H9 (cell line): ENCODE results near the gene FBXO11. TPM values are rescaled to one million over a fixed set of nuclear protein-coding genes. Genes with fewer than 3 reads are reported as not detected.
A peak's percentile ranks its signal among the peaks of the same experiment; 100 is the strongest.

ENCODE experiments used
- DNase-seq: peaks from one replicate; pipeline ENCODE4 v3.0.0-alpha.2; 2017
- H2AFZ ChIP-seq: one replicate; pipeline ENCODE4 v1.6.1; 2013; ENCODE audit warnings: mild to moderate bottlenecking, low read length, control low read depth, moderate library complexity
- H2AK5ac ChIP-seq: 2 replicates; pipeline ENCODE4 v1.6.1; 2013; ENCODE audit warnings: low read length, control low read depth, mixed read lengths; ENCODE audit not compliant: insufficient read length
- H2BK120ac ChIP-seq: one replicate; pipeline ENCODE4 v1.6.1; 2013; ENCODE audit warnings: low read depth, mild to moderate bottlenecking, low read length, control low read depth, inconsistent platforms; ENCODE audit not compliant: poor library complexity, severe bottlenecking
- H2BK12ac ChIP-seq: 2 replicates; pipeline ENCODE4 v1.6.1; 2013; ENCODE audit warnings: low read length, control low read depth, mixed read lengths, low read depth; ENCODE audit not compliant: insufficient read length
- H2BK15ac ChIP-seq: 2 replicates; pipeline ENCODE4 v1.6.1; 2013; ENCODE audit warnings: low read depth, low read length, control low read depth
- H2BK20ac ChIP-seq: one replicate; pipeline ENCODE4 v1.6.1; 2013; ENCODE audit warnings: low read depth, mild to moderate bottlenecking, low read length, control low read depth, inconsistent platforms; ENCODE audit not compliant: poor library complexity, severe bottlenecking
- H2BK5ac ChIP-seq: 2 replicates; pipeline ENCODE4 v1.6.1; 2013; ENCODE audit warnings: low read length, control low read depth, mixed read lengths; ENCODE audit not compliant: insufficient read length
- H3K14ac ChIP-seq: 2 replicates; pipeline ENCODE4 v1.6.1; 2013; ENCODE audit warnings: low read length, control low read depth; ENCODE audit not compliant: insufficient read depth
- H3K18ac ChIP-seq: 2 replicates; pipeline ENCODE4 v1.6.1; 2013; ENCODE audit warnings: low read depth, mild to moderate bottlenecking, mixed read lengths, low read length, control low read depth; ENCODE audit not compliant: insufficient read length
- H3K23ac ChIP-seq: 2 replicates; pipeline ENCODE4 v1.6.1; 2013; ENCODE audit warnings: low read length, control low read depth, mixed read lengths, low read depth; ENCODE audit not compliant: insufficient read length
- H3K23me2 ChIP-seq: 2 replicates; pipeline ENCODE4 v1.6.1; 2013; ENCODE audit warnings: low read depth, mild to moderate bottlenecking, mixed read lengths, low read length, control low read depth; ENCODE audit not compliant: insufficient read length, poor library complexity, severe bottlenecking
- H3K27ac ChIP-seq: 2 replicates; pipeline ENCODE4 v1.5.1; 2013; ENCODE audit warnings: low read length, control low read depth, mixed read lengths, low read depth; ENCODE audit not compliant: insufficient read length
- H3K27me3 ChIP-seq: 2 replicates; pipeline ENCODE4 v1.6.1; 2013; ENCODE audit warnings: low read length, control low read depth, inconsistent platforms; ENCODE audit not compliant: insufficient read depth
- H3K4ac ChIP-seq: 2 replicates; pipeline ENCODE4 v1.6.1; 2013; ENCODE audit warnings: low read depth, mild to moderate bottlenecking, control low read depth, inconsistent platforms, low read length, moderate library complexity
- H3K4me1 ChIP-seq: 2 replicates; pipeline ENCODE4 v1.6.1; 2013; ENCODE audit warnings: low read length, control low read depth, inconsistent platforms; ENCODE audit not compliant: insufficient read depth
- H3K4me2 ChIP-seq: 2 replicates; pipeline ENCODE4 v1.6.1; 2013; ENCODE audit warnings: low read length, control low read depth, mixed read lengths; ENCODE audit not compliant: insufficient read length, insufficient read depth
- H3K56ac ChIP-seq: 2 replicates; pipeline ENCODE4 v1.6.1; 2013; ENCODE audit warnings: low read depth, mild to moderate bottlenecking, mixed read lengths, low read length, control low read depth; ENCODE audit not compliant: insufficient read length
- H3K79me1 ChIP-seq: 2 replicates; pipeline ENCODE4 v1.6.1; 2013; ENCODE audit warnings: low read depth, mild to moderate bottlenecking, moderate library complexity, low read length, control low read depth, inconsistent platforms; ENCODE audit not compliant: insufficient read depth, poor library complexity, severe bottlenecking
- H3K79me2 ChIP-seq: 2 replicates; pipeline ENCODE4 v1.6.1; 2013; ENCODE audit warnings: low read length, control low read depth, inconsistent platforms; ENCODE audit not compliant: insufficient read depth
- H3K9ac ChIP-seq: 2 replicates; pipeline ENCODE4 v1.6.1; 2013; ENCODE audit warnings: low read length, control low read depth, mixed read lengths; ENCODE audit not compliant: insufficient read length; ENCODE audit errors: extremely low read depth
- H3K9me3 ChIP-seq: one replicate; pipeline ENCODE4 v1.6.1; 2013; ENCODE audit warnings: low read depth, low read length, inconsistent platforms; ENCODE audit not compliant: control insufficient read depth
- H3T11ph ChIP-seq: one replicate; pipeline ENCODE4 v1.6.1; 2013; ENCODE audit warnings: mild to moderate bottlenecking, low read length, control low read depth, inconsistent platforms
- H4K20me1 ChIP-seq: one replicate; pipeline ENCODE4 v1.6.1; 2013; ENCODE audit not compliant: control insufficient read depth, insufficient read length, insufficient read depth
- H4K5ac ChIP-seq: 2 replicates; pipeline ENCODE4 v1.6.1; 2013; ENCODE audit warnings: low read depth, mild to moderate bottlenecking, mixed read lengths, low read length, control low read depth; ENCODE audit not compliant: insufficient read length
- H4K8ac ChIP-seq: replicated peaks from 2 replicates; pipeline ENCODE4 v1.6.1; 2013; ENCODE audit warnings: low read length, control low read depth, mixed read lengths, low read depth; ENCODE audit not compliant: insufficient read length
- H4K91ac ChIP-seq: 2 replicates; pipeline ENCODE4 v1.6.1; 2013; ENCODE audit warnings: low read depth, mild to moderate bottlenecking, moderate library complexity, mixed read lengths, low read length, control low read depth; ENCODE audit not compliant: insufficient read length
- H3K27ac Mint-ChIP-seq, 3 experiments: 2 replicates in 2 of 3; 3 replicates in 1 of 3; pipeline ENCODE4 v1.8.0; 2020 to 2021; ENCODE audit warnings: mixed read lengths in 3 of 3, mild to moderate bottlenecking in 1 of 3, moderate library complexity in 1 of 3
- H3K27me3 Mint-ChIP-seq: 2 replicates; pipeline ENCODE4 v1.8.0; 2021; ENCODE audit warnings: low read depth, mild to moderate bottlenecking, moderate library complexity, mixed read lengths
- H3K36me3 Mint-ChIP-seq, 3 experiments: 2 replicates in 2 of 3; 3 replicates in 1 of 3; pipeline ENCODE4 v1.8.0; 2020 to 2021; ENCODE audit warnings: low read depth in 3 of 3, mixed read lengths in 3 of 3; ENCODE audit not compliant: insufficient read depth in 1 of 3
- H3K4me1 Mint-ChIP-seq, 2 experiments: 2 replicates each; pipeline ENCODE4 v1.8.0; 2020; ENCODE audit warnings: mixed read lengths in 2 of 2
- H3K4me3 Mint-ChIP-seq, 2 experiments: 2 replicates in 1 of 2; 3 replicates in 1 of 2; pipeline ENCODE4 v1.8.0; 2020 to 2021; ENCODE audit warnings: mild to moderate bottlenecking in 2 of 2, mixed read lengths in 2 of 2, moderate library complexity in 1 of 2
- H3K9me3 Mint-ChIP-seq, 2 experiments: 2 replicates in 1 of 2; 3 replicates in 1 of 2; pipeline ENCODE4 v1.8.0; 2020; ENCODE audit warnings: mild to moderate bottlenecking in 2 of 2, mixed read lengths in 2 of 2, moderate library complexity in 1 of 2
- CTCF ChIP-seq: fragments of 200-600 bp; sonication (generic); conservative IDR thresholded peaks from 3 replicates; pipeline ENCODE4 v1.8.0; 2021; ENCODE audit warnings: antibody characterized with exemption, mild to moderate bottlenecking
- WGBS: extraction: QIAGEN DNeasy Blood & Tissue Kit; methylation state at CpG from one replicate; pipeline ENCODE4 v1.1.7; 2013; ENCODE audit warnings: missing lambda C conversion rate, low lambda C conversion rate, mixed read lengths; ENCODE audit not compliant: insufficient read length; ENCODE audit errors: extremely low coverage; 5-methylcytosine and 5-hydroxymethylcytosine counted together
- total RNA-seq: library from RNA; stranded (reverse); gene quantifications from 2 replicates; pipeline ENCODE4 v1.2.1, GENCODE V29; 2021

The FBXO11 gene
- total RNA-seq, 1 experiment from 2014 or later: 68.8 TPM

- Histone ChIP-seq H3K18ac (no peak overlapping the region), H3K14ac (no peak overlapping the region), H2BK20ac (no peak overlapping the region), H3K79me1 (peaks cover 4% of the 10 kb centered on the region), H3K27me3 (no peaks in the 10 kb centered on the region), H4K20me1 (no peaks in the 10 kb centered on the region), H3K23me2 (no peaks in the 10 kb centered on the region), H2BK120ac (no peak overlapping the region), H4K91ac (no peak overlapping the region), H2BK5ac (no peak overlapping the region), H3K9ac (no peak overlapping the region), H2BK12ac (no peak overlapping the region), H3T11ph (no peak overlapping the region), H4K5ac (no peak overlapping the region), H3K23ac (no peak overlapping the region), H3K4me2 (no peak overlapping the region), H3K27ac (no peak overlapping the region), H4K8ac (no peak overlapping the region), H3K56ac (no peak overlapping the region), H2AFZ (no peak overlapping the region), H3K4ac (no peak overlapping the region), H3K9me3 (no peaks in the 10 kb centered on the region), H3K79me2 (peaks cover 36% of the 10 kb centered on the region), H3K4me1 (no peaks in the 10 kb centered on the region; the same call in none of the 2 replicates), H2AK5ac (no peak overlapping the region), H2BK15ac (no peak overlapping the region)
- no peak for DNase-seq
- TF ChIP-seq CTCF: no peak
- Mint-ChIP-seq H3K4me3 (no peak overlapping the region), H3K27me3 (no peaks in the 10 kb centered on the region), H3K9me3 (no peaks in the 10 kb centered on the region), H3K27ac (peak overlapping the region in 2 of 3 experiments; percentile 52 to 72; a peak in 3 of 7 replicates), H3K36me3 (peaks cover 0 to 8% (median 2%) of the 10 kb centered on the region in 3 experiments; a peak in 4 of 7 replicates), H3K4me1 (peaks cover 33% of the 10 kb centered on the region in 2 experiments)
- no CpG with 5 or more reads among the region's 5 CpGs for WGBS
Measured at GRCh38 chr2:47896450-47896968, 9.8 kb downstream of the FBXO11 start.
